ENCODE results near the gene KCNIP3.
"Not testable (repeated sequence)": the region's sequence is repeated elsewhere in the genome, so short reads cannot be mapped to it uniquely, and the experiment has no call there.

Gene KCNIP3

GRCh38 chr2:95415561-95415960 lies 118.4 kb downstream of the KCNIP3 start:
- not testable (repeated sequence) for DNase-seq (ENCODE audit: low spot score)

DNA sequence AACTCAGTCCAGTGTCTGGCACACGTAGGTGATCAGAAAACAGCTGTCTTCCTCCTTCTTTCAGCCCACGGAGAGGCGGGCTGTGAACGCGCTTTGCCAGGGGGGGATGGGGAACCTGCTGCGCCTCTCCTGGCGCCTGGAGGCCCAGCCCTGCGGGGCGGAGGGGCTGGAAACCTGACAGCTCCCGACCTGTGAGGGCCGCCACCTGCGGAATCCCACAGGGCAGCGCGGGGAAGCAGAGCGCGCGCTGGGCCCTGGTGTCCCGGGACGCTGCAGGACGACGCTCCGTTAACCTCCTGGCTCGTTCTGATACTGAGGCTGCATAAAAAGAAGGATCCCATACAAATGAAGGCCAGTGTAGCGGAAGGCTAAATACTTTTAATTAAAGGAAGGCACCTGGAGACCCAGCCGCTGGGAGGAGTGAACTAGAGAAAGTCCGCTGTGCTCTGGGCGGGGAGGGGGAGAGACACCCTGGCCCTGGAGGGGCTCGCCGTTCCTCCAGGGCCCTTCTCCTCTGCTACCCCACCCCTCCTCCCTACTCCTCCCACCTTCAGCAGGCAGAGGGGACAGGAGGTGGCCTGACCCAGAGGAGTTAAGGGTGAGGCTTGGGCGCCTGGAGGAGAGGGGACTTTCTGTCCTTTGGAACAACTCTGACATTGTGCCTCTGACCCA lies 130.2 kb downstream of the KCNIP3 start:
- DNase-seq (ENCODE audit: low spot score), result not testable (repeated sequence)

- not testable (repeated sequence) for DNase-seq (ENCODE audit: low spot score)
Measured at GRCh38 chr2:95429748-95430467, 132.8 kb downstream of the KCNIP3 start.

DNA sequence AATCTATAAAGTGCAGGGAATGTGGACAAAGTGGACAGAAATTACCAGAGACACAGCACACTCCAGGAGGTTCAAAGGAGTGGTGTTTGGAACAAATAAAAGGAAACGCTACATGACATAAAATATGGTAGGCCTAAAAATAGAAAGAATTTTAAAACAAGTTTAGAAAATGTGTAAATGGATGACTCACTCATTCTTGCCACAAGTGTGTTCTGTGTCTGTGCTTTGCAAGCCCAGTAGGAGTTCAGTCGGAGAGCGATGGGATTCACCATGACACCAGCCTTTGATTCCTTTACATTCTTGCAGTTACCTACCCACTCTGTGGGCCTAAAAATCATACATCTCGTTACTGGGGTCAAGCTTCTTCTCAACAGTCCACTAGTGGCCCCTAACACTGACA lies 136.2 kb downstream of the KCNIP3 start:
- not testable (repeated sequence) for DNase-seq (ENCODE audit: low spot score)

DNA sequence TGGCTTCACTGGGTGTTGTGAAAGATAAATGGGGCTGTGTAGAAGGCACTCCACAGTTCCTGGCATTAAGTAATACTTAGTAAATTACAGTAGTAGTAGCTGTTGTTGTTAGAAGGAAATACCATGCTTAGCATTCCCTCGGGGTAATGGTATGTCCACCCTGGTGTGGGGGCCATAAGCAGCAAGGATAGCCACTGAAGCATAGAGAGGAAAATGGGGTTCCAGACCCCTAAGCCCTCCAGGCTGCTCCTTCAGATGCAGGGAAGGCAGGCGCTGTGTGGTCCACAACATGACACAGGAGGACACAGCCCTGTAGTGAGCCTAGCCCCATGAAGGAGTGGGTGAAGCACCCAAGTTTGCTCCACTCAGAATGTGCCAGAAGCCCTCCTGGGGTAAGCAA lies 136.8 kb downstream of the KCNIP3 start:
- not testable (repeated sequence) for DNase-seq (ENCODE audit: low spot score)

- not testable (repeated sequence) for DNase-seq (ENCODE audit: low spot score)
Measured at GRCh38 chr2:95434507-95435076, 137.4 kb downstream of the KCNIP3 start.

GRCh38 chr2:95435162-95435871 lies 138.2 kb downstream of the KCNIP3 start:
- not testable (repeated sequence) for DNase-seq (ENCODE audit: low spot score)
